Transverse colon (tissue), 4 donors: ENCODE results near the gene NSUN3. TPM values are rescaled to one million over a fixed set of nuclear protein-coding genes. Genes with fewer than 3 reads are reported as not detected.

Experiments used
- DNase-seq: peaks from one replicate; pipeline ENCODE4 v3.0.0-alpha.2; 2019
- H3K27ac ChIP-seq, 4 donors: fragments of 200-600 bp; sonication (generic); 2 replicates each; pipeline ENCODE4 v1.5.1; 2016 to 2018; ENCODE audit warnings: inconsistent platforms in 4 of 4
- H3K27me3 ChIP-seq: fragments of 200-600 bp; sonication (generic); 2 replicates; pipeline ENCODE4 v1.5.1; 2017; ENCODE audit warnings: inconsistent platforms
- H3K36me3 ChIP-seq, 4 donors: fragments of 200-600 bp; sonication (generic); 2 replicates each; pipeline ENCODE4 v1.5.1; 2017 to 2019; ENCODE audit warnings: inconsistent platforms in 4 of 4
- H3K4me1 ChIP-seq, 4 donors: fragments of 200-600 bp; sonication (generic); 2 replicates each; pipeline ENCODE4 v1.5.1; 2017 to 2020; ENCODE audit warnings: inconsistent platforms in 4 of 4
- H3K4me3 ChIP-seq, 4 donors: fragments of 200-600 bp; sonication (generic); 1 replicate in 1 of 4; 2 replicates in 3 of 4; pipeline versions ENCODE4 v1.5.1 to v1.6.1; 2017 to 2019; ENCODE audit warnings: inconsistent platforms in 4 of 4
- H3K9me3 ChIP-seq, 2 donors: fragments of 200-600 bp; sonication (generic); 2 replicates each; pipeline ENCODE4 v1.5.1; 2017 to 2019; ENCODE audit warnings: inconsistent platforms in 2 of 2
- CTCF ChIP-seq, 5 experiments: fragments of 200-600 bp in 3 of 5; fragments of 450-650 bp in 2 of 5; sonication (generic) in 3 of 5; IDR thresholded peaks; 1 replicate in 2 of 5; 2 replicates in 3 of 5; pipeline ENCODE4 v1.5.1; 2016 to 2017; ENCODE audit warnings: antibody characterized with exemption in 5 of 5, inconsistent platforms in 3 of 5, mild to moderate bottlenecking in 2 of 5, moderate library complexity in 1 of 5
- EP300 ChIP-seq: sonication (generic); formaldehyde crosslinking; IDR thresholded peaks from one replicate; pipeline ENCODE4 v1.6.1; 2017; ENCODE audit warnings: antibody characterized with exemption, low read depth
- POLR2A ChIP-seq: fragments of 450-650 bp; IDR thresholded peaks from one replicate; pipeline ENCODE4 v1.6.1; 2016; ENCODE audit warnings: antibody characterized with exemption, mild to moderate bottlenecking, moderate library complexity
- POLR2AphosphoS5 ChIP-seq, 3 donors: sonication (generic); formaldehyde crosslinking; IDR thresholded peaks; one replicate each; pipeline ENCODE4 v1.6.1; 2016; ENCODE audit warnings: antibody characterized with exemption in 3 of 3
- WGBS, 2 donors: methylation state at CpG; one replicate each; pipeline ENCODE4 v1.1.5; 2018; ENCODE audit warnings: low coverage in 1 of 2; 5-methylcytosine and 5-hydroxymethylcytosine counted together
- in situ Hi-C, 4 donors: fragments of 200-750 bp; cut with MboI; loops; one replicate each; pipeline versions ENCODE4 v1.15.0 to v1.15.1; 2017; ENCODE audit warnings: low sequenced_read_pairs in 3 of 4, low pct_ligation_motif_present in 1 of 4, low pct_unique_long_range_greater_than_20kb in 1 of 4
- intact Hi-C: fragments of 100-400 bp; cut with DNase I; formaldehyde crosslinking; loops from one replicate; pipeline ENCODE4 v1.15.1; 2023; ENCODE audit warnings: low total_unique reads
- total RNA-seq, 4 donors: library from RNA; depleted of rRNA; stranded (reverse); fragments of >200 nt; gene quantifications; one replicate each; pipeline ENCODE4 v1.1.0, GENCODE V29; 2016

Gene NSUN3
- total RNA-seq, 4 donors from 2014 or later, result 10.3 to 27.9 (median 19.0) TPM

GRCh38 chr3:94092086-94092485, 29.2 kb downstream of the NSUN3 start:
- 97 to 100% methylated on average over 1 of the region's 1 CpG for WGBS, 2 donors

GRCh38 chr3:94093151-94093550, 30.3 kb downstream of the NSUN3 start:
- in situ Hi-C loops, result no loop called here
- WGBS, 2 donors, result 78 to 84% methylated on average over 1 of the region's 1 CpG
- peaks cover 0 to 29% (median 12%) of the 10 kb centered on the region in 4 donors for H3K36me3 ChIP-seq

More at GRCh38 chr3:94092086-94092485, 29.2 kb downstream of the NSUN3 start:
- H3K4me3 ChIP-seq, result no peak overlapping the region
- intact Hi-C loops (no loop called here), in situ Hi-C loops (no loop called here)
- H3K27ac ChIP-seq, result no peak overlapping the region
- no peak for DNase-seq
- H3K27me3 ChIP-seq, result no peaks in the 10 kb centered on the region
- no peaks in the 10 kb centered on the region for H3K9me3 ChIP-seq
- TF ChIP-seq EP300 (no peak), POLR2A (no peak), CTCF (IDR thresholded peaks at IDR 0.05) (no peak), POLR2AphosphoS5 (IDR thresholded peaks at IDR 0.05) (no peak)
- H3K36me3 ChIP-seq, result peaks cover 0 to 29% (median 7%) of the 10 kb centered on the region in 4 donors
- no peaks in the 10 kb centered on the region for H3K4me1 ChIP-seq

GRCh38 chr3:94095111-94095510, 32.2 kb downstream of the NSUN3 start:
- no peak for TF ChIP-seq POLR2A
- TF ChIP-seq EP300, result no peak
- TF ChIP-seq CTCF (IDR thresholded peaks at IDR 0.05), result no peak
- TF ChIP-seq POLR2AphosphoS5 (IDR thresholded peaks at IDR 0.05), result no peak
- Histone ChIP-seq H3K4me3 (no peak overlapping the region), H3K27me3 (no peaks in the 10 kb centered on the region), H3K27ac (no peak overlapping the region), H3K4me1 (no peaks in the 10 kb centered on the region), H3K36me3 (peaks cover 0 to 36% (median 14%) of the 10 kb centered on the region in 4 donors), H3K9me3 (no peaks in the 10 kb centered on the region)
- WGBS, 2 donors, result 98% methylated on average over 2 of the region's 2 CpGs; no CpG with 5 or more reads in 1 of the 2 donors
- intact Hi-C loops (no loop called here), in situ Hi-C loops (no loop called here)
- DNase-seq, result no peak

More at GRCh38 chr3:94093151-94093550, 30.3 kb downstream of the NSUN3 start:
- TF ChIP-seq EP300 (no peak), POLR2AphosphoS5 (IDR thresholded peaks at IDR 0.05) (no peak), CTCF (IDR thresholded peaks at IDR 0.05) (no peak), POLR2A (no peak)
- H3K27ac ChIP-seq, result no peak overlapping the region
- H3K4me1 ChIP-seq, result no peaks in the 10 kb centered on the region
- H3K9me3 ChIP-seq, result no peaks in the 10 kb centered on the region
- H3K4me3 ChIP-seq, result no peak overlapping the region
- no peaks in the 10 kb centered on the region for H3K27me3 ChIP-seq
- DNase-seq, result no peak
- intact Hi-C loops, result no loop called here

GRCh38 chr3:94098452-94098851, 35.6 kb downstream of the NSUN3 start:
- no peaks in the 10 kb centered on the region for H3K9me3 ChIP-seq
- H3K4me1 ChIP-seq, result no peaks in the 10 kb centered on the region
- WGBS, 2 donors, result 68 to 70% methylated on average over 3 of the region's 3 CpGs
- no peak for TF ChIP-seq POLR2AphosphoS5 (IDR thresholded peaks at IDR 0.05)
- no peak for TF ChIP-seq POLR2A
- TF ChIP-seq CTCF (IDR thresholded peaks at IDR 0.05), result no peak
- TF ChIP-seq EP300, result no peak
- intact Hi-C loops (no loop called here), in situ Hi-C loops (no loop called here)
- H3K27ac ChIP-seq, result no peak overlapping the region
- no peaks in the 10 kb centered on the region for H3K27me3 ChIP-seq
- no peak overlapping the region for H3K4me3 ChIP-seq
- no peak for DNase-seq
- peaks cover 0 to 36% (median 14%) of the 10 kb centered on the region in 4 donors for H3K36me3 ChIP-seq
